Measurements from ENCODE around the gene HIC1.

HIC1 gene

GRCh38 chr17:2102931-2103809 is 48.3 kb downstream of the HIC1 start:
- DNase-seq (ENCODE audit: low spot score), result peak; percentile 56

- DNase-seq (ENCODE audit: low spot score), result no peak
Measured at GRCh38 chr17:2105663-2106062, 50.8 kb downstream of the HIC1 start.

GRCh38 chr17:2106308-2106955 is 51.5 kb downstream of the HIC1 start:
- no peak for DNase-seq (ENCODE audit: low spot score)

GRCh38 chr17:2107050-2107449 is 52.1 kb downstream of the HIC1 start:
- no peak for DNase-seq (ENCODE audit: low spot score)

- DNase-seq (ENCODE audit: low spot score), result no peak
Measured at GRCh38 chr17:2107506-2107905, 52.6 kb downstream of the HIC1 start.

- DNase-seq (ENCODE audit: low spot score), result no peak
Measured at GRCh38 chr17:2108170-2108569, 53.3 kb downstream of the HIC1 start.

- no peak for DNase-seq (ENCODE audit: low spot score)
Measured at GRCh38 chr17:2110436-2110835, 55.5 kb downstream of the HIC1 start.

- DNase-seq (ENCODE audit: low spot score), result no peak
Measured at GRCh38 chr17:2111691-2112090, 56.8 kb downstream of the HIC1 start.

All from kidney tubule cell (primary cell).